Astrocyte of the cerebellum (primary cell): Measurements from ENCODE around the gene PTK7.

ENCODE experiments used
- DNase-seq: peaks from one replicate; pipeline ENCODE4 v3.0.0-alpha.2; 2011; ENCODE audit warnings: low read depth
- H3K4me3 ChIP-seq: 2 replicates; pipeline ENCODE4 v1.5.1; 2011; ENCODE audit warnings: mild to moderate bottlenecking, low read depth, low read length, moderate library complexity
- in situ Hi-C: cut with HindIII; loops from 2 replicates; pipeline ENCODE4 v1.10.0; 2017; ENCODE audit warnings: low sequenced_read_pairs
- TF ChIP-seq, protein P1 (sequence below): IDR thresholded peaks from 2 replicates; pipeline ENCODE4 v1.5.1; 2012; ENCODE audit warnings: low read length, low read depth, moderate library complexity, mild to moderate bottlenecking; ENCODE audit errors: missing control alignments

Gene PTK7

DNA sequence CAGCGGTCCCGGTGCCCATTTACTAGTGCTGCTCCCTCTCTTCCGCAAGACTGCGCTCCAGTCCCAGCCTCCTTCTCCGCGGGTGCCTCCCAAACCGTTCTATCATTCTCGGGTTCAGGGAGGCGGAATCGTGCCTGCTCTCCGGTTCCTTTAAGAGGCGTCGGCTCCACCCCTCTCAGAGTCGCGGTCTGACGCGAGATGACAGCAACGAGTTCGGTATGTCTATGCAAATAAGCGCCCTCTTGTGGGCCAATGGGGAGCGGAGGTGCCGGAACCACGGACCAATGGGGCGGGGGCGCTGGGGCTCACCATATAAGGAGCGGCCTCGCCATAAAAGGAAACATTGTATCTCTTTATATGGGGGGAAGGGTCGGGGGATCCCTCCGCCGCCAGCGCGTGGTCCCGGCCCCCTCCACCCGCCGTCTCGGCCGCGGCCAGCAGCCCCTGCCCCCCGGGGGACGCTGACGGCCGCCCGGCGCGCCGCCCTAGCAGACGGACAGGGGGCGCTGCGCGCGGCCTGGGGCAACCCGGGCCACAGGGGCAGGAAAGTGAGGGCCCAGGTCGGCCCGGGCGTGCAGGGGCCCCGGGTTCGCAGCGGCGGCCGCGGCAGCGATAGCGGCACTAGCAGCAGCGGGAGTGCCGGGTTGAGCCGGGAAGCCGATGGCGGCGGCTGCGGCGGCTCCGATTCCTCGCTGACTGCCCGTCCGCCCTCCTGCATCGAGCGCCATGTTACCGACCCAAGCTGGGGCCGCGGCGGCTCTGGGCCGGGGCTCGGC is 95.0 kb downstream of the PTK7 start, which contains the start of gene SRF:
TSS of gene SRF (plus strand) at position 339 of the 776 bp plus-strand sequence. CDS start at position 727, 388 bp downstream.
- in situ Hi-C loops, result no loop called here
- peak within 1 kb of the TSS; percentile 94 for H3K4me3 ChIP-seq
- DNase-seq, result peak; percentile 99
- TF ChIP-seq, protein P1, sequence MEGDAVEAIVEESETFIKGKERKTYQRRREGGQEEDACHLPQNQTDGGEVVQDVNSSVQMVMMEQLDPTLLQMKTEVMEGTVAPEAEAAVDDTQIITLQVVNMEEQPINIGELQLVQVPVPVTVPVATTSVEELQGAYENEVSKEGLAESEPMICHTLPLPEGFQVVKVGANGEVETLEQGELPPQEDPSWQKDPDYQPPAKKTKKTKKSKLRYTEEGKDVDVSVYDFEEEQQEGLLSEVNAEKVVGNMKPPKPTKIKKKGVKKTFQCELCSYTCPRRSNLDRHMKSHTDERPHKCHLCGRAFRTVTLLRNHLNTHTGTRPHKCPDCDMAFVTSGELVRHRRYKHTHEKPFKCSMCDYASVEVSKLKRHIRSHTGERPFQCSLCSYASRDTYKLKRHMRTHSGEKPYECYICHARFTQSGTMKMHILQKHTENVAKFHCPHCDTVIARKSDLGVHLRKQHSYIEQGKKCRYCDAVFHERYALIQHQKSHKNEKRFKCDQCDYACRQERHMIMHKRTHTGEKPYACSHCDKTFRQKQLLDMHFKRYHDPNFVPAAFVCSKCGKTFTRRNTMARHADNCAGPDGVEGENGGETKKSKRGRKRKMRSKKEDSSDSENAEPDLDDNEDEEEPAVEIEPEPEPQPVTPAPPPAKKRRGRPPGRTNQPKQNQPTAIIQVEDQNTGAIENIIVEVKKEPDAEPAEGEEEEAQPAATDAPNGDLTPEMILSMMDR, result peak; percentile 33

DNA sequence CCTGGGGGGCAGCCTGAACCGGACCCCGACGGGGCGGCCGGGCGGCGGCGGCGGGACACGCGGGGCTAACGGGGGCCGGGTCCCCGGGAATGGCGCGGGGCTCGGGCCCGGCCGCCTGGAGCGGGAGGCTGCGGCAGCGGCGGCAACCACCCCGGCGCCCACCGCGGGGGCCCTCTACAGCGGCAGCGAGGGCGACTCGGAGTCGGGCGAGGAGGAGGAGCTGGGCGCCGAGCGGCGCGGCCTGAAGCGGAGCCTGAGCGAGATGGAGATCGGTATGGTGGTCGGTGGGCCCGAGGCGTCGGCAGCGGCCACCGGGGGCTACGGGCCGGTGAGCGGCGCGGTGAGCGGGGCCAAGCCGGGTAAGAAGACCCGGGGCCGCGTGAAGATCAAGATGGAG is 95.6 kb downstream of the PTK7 start:
- TF ChIP-seq, protein P1, result no peak
- in situ Hi-C loops, result no loop called here
- no peak for DNase-seq
- peak overlapping the region; percentile 94 for H3K4me3 ChIP-seq

DNA sequence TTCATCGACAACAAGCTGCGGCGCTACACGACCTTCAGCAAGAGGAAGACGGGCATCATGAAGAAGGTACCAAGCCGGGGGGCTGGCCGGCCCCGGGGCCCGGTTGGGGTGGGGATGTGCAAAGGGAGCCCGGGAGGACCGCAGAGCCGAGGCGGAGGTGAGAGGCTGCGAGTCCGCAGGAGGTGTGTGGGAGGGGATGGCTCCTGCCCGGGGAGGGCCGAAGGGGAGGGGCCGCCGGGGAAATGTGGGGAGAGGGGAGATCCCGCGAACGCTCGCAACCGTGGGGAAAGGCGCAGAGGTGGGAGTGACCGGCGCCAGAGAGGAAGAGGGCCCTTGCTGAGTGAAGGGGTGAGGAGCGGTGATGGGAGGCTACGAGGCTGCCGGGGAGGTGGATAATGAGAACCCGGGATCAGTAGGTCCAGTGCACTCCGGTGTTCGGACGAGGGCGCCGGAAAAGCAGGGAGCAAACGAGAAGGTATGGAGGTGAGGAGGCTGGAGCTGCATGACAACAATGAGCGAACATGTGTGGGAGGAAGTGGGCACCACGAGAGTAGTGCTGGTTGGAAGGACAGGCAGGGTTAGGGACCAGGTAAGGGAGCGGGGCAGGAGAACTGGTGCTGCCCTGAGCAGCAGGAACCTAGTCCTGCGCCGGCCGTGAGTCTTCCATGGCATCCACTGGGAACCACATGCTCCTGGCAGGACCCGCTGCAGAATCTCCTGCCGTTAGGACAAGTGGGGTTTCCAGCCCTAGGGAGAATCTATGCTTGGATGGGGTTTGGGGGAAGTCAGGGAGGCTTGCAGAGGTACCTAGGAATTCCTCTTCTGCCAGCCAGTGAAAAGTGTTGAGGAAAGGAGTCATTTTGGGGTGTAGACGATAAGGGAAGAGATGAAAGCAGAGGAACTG is 96.2 kb downstream of the PTK7 start:
- peak overlapping the region; percentile 94 for H3K4me3 ChIP-seq
- no peak for DNase-seq
- TF ChIP-seq, protein P1, result no peak
- in situ Hi-C loops, result no loop called here

DNA sequence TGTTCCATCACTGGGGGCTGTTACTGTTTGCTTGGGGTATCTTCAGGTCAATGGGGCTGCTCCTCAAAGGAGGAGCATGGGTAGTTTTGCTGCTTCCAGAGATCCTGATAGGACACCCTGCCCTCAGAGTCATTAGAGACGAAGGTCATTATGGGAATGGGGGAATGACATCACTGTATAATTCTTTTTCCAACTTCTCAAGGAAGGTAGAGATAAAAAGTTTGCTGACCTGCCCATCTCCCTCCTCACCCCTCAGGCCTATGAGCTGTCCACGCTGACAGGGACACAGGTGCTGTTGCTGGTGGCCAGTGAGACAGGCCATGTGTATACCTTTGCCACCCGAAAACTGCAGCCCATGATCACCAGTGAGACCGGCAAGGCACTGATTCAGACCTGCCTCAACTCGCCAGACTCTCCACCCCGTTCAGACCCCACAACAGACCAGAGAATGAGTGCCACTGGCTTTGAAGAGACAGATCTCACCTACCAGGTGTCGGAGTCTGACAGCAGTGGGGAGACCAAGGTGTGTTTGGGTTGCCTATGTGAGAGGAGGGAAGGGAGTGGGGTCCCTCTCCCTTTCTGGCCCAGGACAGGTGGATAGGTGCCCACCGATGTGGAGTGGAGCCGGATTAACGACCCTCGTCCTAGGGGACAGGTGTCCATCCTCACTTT is 97.6 kb downstream of the PTK7 start:
- TF ChIP-seq, protein P1, result no peak
- in situ Hi-C loops, result no loop called here
- DNase-seq, result no peak
- peak overlapping the region; percentile 94 for H3K4me3 ChIP-seq

DNA sequence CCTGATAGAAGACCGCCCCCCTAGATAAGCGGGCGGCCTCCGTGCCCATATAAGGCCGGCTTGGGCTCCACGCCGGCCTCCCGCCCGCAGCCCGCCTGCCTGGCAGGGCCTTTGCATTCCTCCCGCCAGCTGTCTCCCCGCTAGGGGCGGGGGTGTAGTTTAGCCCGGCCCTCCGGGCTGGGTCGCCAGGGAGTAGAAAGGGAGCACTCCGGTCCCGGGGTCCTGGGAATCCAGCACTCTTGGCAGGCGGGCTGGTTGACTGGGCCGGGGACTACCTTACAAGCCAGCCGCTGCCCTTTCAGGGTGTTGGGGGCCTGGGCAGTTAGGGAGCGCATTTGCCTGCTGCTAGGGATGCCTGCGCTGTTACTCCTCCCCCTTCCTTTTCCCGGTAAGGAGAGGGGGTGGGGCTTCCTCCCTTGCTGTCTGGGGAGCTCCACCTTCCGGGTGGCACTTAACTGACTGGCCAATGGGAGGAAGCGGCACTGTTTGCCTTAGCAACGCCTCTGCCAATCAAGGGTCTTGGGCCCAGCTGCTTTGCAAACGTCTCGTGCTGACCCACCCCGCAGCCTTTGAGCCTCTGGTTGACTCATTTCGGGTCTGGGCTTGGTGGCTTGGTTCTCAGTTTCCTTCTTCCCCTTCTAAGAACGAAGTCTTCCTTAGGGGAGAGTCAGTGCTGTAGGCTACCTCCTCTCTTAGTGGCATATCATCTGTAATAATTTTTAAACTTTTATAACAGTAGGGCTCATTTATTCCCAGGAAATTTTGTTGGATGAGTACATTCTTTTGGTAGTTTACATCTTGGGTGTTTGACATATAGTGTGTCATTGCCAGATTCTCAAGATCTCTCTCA is 98.4 kb downstream of the PTK7 start:
- peak; percentile 97 for DNase-seq
- H3K4me3 ChIP-seq, result peak overlapping the region; percentile 94
- in situ Hi-C loops, result no loop called here
- TF ChIP-seq, protein P1, result no peak
